Measurements from ENCODE around the gene RGS10. TPM values are rescaled to one million over a fixed set of nuclear protein-coding genes. Genes with fewer than 3 reads are reported as not detected.

RGS10 gene
- total RNA-seq, 4 donors from 2014 or later: 21.4 to 97.6 (median 35.5) TPM

DNA sequence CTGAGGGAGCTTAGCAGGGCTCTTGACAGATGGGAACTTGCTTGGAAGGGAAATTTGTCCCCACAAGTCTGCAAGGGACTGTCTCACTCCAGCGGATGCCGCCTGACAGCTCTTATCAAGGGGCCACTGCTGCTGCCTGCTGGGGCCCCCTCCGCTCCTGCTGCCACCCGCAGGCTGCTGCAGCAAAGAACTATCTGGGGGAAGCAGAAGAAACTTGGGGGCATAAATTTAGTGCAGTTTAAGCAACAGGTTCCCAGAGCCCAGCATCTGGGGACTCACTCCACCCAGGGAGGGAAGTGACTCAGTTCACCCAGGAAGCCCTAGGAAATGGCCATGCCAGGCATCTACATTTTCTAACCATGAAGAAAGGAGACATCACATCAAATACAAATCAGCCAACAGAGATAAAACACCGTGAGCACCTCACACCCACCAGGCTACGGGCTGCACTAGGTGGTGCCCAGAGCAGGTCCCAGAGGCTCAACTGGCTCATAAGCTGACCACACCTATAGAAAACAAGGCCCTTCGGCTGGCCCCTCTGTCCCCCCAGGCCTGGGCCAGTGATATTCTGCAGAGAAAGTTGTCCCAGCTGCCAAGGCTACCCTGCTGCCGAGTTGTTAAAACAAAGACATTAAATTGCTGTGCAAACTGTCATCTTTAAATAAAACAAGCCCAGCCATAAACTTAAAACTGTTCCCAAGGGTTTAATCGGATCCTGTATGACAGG, 3.7 kb downstream of the RGS10 start:
- no peaks in the 10 kb centered on the region for H3K36me3 ChIP-seq
- intact Hi-C loops (cut with DNase I): no loop called here
- no peak for TF ChIP-seq POLR2A (IDR thresholded peaks at IDR 0.05)
- TF ChIP-seq, protein P1, sequence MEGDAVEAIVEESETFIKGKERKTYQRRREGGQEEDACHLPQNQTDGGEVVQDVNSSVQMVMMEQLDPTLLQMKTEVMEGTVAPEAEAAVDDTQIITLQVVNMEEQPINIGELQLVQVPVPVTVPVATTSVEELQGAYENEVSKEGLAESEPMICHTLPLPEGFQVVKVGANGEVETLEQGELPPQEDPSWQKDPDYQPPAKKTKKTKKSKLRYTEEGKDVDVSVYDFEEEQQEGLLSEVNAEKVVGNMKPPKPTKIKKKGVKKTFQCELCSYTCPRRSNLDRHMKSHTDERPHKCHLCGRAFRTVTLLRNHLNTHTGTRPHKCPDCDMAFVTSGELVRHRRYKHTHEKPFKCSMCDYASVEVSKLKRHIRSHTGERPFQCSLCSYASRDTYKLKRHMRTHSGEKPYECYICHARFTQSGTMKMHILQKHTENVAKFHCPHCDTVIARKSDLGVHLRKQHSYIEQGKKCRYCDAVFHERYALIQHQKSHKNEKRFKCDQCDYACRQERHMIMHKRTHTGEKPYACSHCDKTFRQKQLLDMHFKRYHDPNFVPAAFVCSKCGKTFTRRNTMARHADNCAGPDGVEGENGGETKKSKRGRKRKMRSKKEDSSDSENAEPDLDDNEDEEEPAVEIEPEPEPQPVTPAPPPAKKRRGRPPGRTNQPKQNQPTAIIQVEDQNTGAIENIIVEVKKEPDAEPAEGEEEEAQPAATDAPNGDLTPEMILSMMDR (IDR thresholded peaks at IDR 0.05): no peak
- 71 to 80% methylated on average over 6 to 9 of the region's 9 CpGs for WGBS, 2 donors
- peak overlapping the region in 2 of 3 donors; percentile 6 to 26 for H3K27ac ChIP-seq
- H3K9me3 ChIP-seq: no peaks in the 10 kb centered on the region
- H3K4me1 ChIP-seq: peaks cover 9 to 28% of the 10 kb centered on the region in 2 donors
- H3K4me3 ChIP-seq (replicated peaks in 1 of 3): no peak overlapping the region
- no peak for DNase-seq
- no peaks in the 10 kb centered on the region for H3K27me3 ChIP-seq

DNA sequence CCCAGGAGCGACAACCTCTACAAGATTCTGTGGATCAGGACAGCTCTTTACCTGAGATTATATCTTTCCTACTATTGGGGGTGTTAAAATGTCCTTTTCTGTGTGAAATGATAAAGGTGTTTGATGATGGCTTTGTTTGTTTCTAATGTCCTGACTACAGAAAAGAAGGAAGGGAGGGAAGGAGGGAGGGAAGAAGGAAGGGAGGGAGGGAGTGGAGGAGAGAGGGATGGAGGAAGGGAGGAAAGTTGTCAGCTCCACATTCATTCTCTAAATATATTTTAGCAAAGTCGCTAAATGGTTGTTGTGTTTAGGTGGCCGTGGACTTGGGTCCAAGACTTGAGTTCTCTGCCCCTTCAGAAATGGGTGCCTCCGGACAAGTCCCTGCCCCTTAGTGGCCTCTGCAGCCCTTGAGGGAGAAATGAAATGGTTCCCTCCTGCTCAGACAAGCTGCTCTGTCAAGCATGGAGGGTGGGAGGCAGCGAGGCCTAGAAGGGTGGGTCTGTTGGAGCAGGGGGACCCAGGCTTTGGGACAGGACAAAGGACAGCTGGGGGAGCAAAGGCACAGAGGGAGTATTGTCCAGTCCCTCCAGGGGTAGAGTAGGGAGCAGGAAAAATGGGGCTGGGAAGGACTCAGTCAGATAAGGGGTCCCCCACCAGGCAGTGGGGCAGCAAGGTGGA, 4.4 kb downstream of the RGS10 start:
- 57 to 65% methylated on average over 5 of the region's 5 CpGs for whole genome bisulfite sequencing, 2 donors
- intact Hi-C loops (cut with DNase I): no loop called here

DNA sequence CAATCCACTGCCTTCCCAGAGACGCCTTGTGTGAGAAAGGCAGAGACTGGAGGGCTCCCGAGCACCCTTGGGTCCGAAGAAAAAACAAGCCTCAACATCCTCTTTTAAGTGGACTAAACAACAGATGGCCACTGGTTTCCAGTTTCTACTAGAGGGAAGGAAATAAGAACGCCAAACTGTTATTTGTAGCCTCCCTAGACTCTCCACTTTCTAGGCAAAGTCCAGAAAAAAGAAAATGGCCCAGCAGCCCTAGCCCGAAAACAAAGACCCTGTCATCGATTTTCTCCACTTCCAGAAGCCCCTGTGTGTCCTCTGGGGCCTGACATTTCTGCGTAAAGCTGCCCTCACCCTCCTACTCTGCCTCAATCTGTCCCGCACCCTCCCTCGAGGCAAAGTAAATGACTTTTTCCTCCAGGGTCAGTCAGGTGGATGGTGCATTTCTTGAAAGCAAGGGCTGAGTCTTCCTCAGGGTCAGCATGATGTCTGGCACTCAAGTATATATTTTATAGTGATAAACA, 6.0 kb downstream of the RGS10 start:
- no peaks in the 10 kb centered on the region for H3K9me3 ChIP-seq
- TF ChIP-seq, protein P1 (IDR thresholded peaks at IDR 0.05): no peak
- TF ChIP-seq POLR2A (IDR thresholded peaks at IDR 0.05): no peak

More for the DNA sequence above, 4.4 kb downstream of the RGS10 start:
- H3K9me3 ChIP-seq: no peaks in the 10 kb centered on the region
- DNase-seq: no peak
- peaks cover 3 to 21% of the 10 kb centered on the region in 2 donors for H3K4me1 ChIP-seq
- H3K27ac ChIP-seq: peak overlapping the region in 2 of 3 donors; percentile 6 to 26
- no peaks in the 10 kb centered on the region for H3K36me3 ChIP-seq
- TF ChIP-seq, protein P1 (IDR thresholded peaks at IDR 0.05): no peak
- TF ChIP-seq POLR2A (IDR thresholded peaks at IDR 0.05): no peak
- H3K27me3 ChIP-seq: no peaks in the 10 kb centered on the region
- H3K4me3 ChIP-seq (replicated peaks in 1 of 3): no peak overlapping the region

DNA sequence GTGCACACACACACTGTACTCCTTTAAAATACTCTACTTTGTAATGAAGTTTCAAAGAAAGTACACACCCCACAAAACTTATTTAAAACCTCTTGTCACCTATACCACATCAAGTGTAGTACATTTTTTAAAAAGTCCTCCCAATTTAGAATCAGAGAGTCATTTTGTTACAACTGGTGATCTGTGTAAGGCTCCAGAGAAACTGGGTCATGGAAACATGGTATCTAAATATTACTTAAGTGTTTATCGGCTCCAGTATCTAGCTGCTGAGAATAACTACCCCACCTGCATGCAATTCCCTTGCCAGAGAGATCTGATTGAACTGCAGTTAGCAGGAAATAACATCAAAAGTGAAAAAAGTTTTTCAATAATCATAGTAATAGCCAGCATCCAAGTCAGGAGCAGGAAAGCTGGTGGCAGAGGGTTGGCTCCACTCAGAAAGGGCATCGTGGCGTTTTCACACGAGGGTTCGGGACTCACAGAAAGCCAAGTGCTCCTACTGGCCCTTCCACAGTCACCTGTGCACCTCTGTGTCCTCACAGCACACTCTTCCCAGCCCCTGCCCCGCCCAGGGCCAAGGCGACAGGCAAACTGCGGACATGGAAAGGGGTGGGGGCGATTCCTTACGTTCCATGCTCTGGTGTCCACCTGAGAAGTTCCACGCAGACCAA, 6.5 kb downstream of the RGS10 start:
- DNase-seq: no peak
- H3K27ac ChIP-seq: no peak overlapping the region
- H3K36me3 ChIP-seq: no peaks in the 10 kb centered on the region
- H3K9me3 ChIP-seq: no peaks in the 10 kb centered on the region
- H3K27me3 ChIP-seq: no peaks in the 10 kb centered on the region
- no peak for TF ChIP-seq POLR2A (IDR thresholded peaks at IDR 0.05)
- TF ChIP-seq, protein P1 (IDR thresholded peaks at IDR 0.05): no peak
- intact Hi-C loops (cut with DNase I): no loop called here
- peaks cover 7 to 23% of the 10 kb centered on the region in 2 donors for H3K4me1 ChIP-seq
- 83 to 89% methylated on average over 11 of the region's 11 CpGs for WGBS, 2 donors
- no peak overlapping the region for H3K4me3 ChIP-seq (replicated peaks in 1 of 3)

More for the DNA sequence above, 6.0 kb downstream of the RGS10 start:
- WGBS, 2 donors: 88 to 89% methylated on average over 9 of the region's 9 CpGs
- Histone ChIP-seq H3K27ac (no peak overlapping the region), H3K4me3 (replicated peaks in 1 of 3) (no peak overlapping the region), H3K36me3 (no peaks in the 10 kb centered on the region), H3K4me1 (peaks cover 3 to 17% of the 10 kb centered on the region in 2 donors), H3K27me3 (no peaks in the 10 kb centered on the region)
- intact Hi-C loops (cut with DNase I): no loop called here
- no peak for DNase-seq
